ENCODE data around the gene APAF1. TPM values are rescaled to one million over a fixed set of nuclear protein-coding genes. Genes with fewer than 3 reads are reported as not detected.

APAF1 gene, protein sequence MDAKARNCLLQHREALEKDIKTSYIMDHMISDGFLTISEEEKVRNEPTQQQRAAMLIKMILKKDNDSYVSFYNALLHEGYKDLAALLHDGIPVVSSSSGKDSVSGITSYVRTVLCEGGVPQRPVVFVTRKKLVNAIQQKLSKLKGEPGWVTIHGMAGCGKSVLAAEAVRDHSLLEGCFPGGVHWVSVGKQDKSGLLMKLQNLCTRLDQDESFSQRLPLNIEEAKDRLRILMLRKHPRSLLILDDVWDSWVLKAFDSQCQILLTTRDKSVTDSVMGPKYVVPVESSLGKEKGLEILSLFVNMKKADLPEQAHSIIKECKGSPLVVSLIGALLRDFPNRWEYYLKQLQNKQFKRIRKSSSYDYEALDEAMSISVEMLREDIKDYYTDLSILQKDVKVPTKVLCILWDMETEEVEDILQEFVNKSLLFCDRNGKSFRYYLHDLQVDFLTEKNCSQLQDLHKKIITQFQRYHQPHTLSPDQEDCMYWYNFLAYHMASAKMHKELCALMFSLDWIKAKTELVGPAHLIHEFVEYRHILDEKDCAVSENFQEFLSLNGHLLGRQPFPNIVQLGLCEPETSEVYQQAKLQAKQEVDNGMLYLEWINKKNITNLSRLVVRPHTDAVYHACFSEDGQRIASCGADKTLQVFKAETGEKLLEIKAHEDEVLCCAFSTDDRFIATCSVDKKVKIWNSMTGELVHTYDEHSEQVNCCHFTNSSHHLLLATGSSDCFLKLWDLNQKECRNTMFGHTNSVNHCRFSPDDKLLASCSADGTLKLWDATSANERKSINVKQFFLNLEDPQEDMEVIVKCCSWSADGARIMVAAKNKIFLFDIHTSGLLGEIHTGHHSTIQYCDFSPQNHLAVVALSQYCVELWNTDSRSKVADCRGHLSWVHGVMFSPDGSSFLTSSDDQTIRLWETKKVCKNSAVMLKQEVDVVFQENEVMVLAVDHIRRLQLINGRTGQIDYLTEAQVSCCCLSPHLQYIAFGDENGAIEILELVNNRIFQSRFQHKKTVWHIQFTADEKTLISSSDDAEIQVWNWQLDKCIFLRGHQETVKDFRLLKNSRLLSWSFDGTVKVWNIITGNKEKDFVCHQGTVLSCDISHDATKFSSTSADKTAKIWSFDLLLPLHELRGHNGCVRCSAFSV (N-terminal part only)
- total RNA-seq (2022; extraction: Qiagen RNA extraction): 10.0 to 15.5 TPM (median 13.6 TPM) in 5 replicates

GRCh38 chr12:98644712-98645571 is at the start of gene APAF1, which contains the start of gene IKBIP:
Gene APAF1 (plus strand): TSS chr12:98645290. CDS start chr12:98648360, 3,070 bp downstream.
Gene IKBIP (minus strand): TSS chr12:98644788. CDS start chr12:98644701, 87 bp downstream.

Other genes with a start within 250 kb of the APAF1 start
- 67.7 to 106 TPM (median 81.5 TPM) in 5 replicates for gene TMPO, start 129.7 kb upstream of the APAF1 start, total RNA-seq (2022; extraction: Qiagen RNA extraction)
- gene SLC25A3, start 51.6 kb upstream of the APAF1 start, total RNA-seq (2022; extraction: Qiagen RNA extraction): 742 to 791 TPM (median 770 TPM) in 5 replicates
- gene IKBIP, start 502 bp upstream of the APAF1 start, total RNA-seq (2022; extraction: Qiagen RNA extraction): 62.7 to 75.5 TPM (median 66.5 TPM) in 5 replicates